Measurements from ENCODE around the gene RPL22L1.
"Not testable (repeated sequence)": the region's sequence is repeated elsewhere in the genome, so short reads cannot be mapped to it uniquely, and the experiment has no call there.

The RPL22L1 gene

DNA sequence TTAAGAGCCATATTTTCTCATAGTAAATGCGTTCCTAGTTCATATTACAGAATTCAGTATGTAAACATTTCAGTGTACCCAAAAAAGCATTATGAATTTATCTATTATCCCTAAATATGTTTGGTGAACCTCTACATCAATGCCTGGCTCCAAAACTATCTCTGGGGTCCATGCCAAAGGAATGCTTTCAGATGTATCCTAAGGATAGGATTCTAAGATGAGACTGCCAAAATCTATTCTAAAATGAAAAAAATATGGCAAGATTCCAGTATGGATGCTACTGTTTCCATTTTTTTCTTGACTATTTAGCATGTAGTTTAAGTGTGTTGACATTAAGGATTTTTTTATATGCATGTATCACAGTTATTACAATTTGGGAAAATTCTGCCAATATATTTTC, 19.6 kb upstream of the RPL22L1 start:
- Histone ChIP-seq H3K27ac (no peak overlapping the region), H3K4me3 (ENCODE audit: low read depth, low read length) (no peak overlapping the region), H3K36me3 (no peaks in the 10 kb centered on the region), H3K9me3 (ENCODE audit: severe bottlenecking) (no peaks in the 10 kb centered on the region), H3K27me3 (ENCODE audit: insufficient read depth, low read depth, severe bottlenecking) (no peaks in the 10 kb centered on the region)
- TF ChIP-seq, protein P1, sequence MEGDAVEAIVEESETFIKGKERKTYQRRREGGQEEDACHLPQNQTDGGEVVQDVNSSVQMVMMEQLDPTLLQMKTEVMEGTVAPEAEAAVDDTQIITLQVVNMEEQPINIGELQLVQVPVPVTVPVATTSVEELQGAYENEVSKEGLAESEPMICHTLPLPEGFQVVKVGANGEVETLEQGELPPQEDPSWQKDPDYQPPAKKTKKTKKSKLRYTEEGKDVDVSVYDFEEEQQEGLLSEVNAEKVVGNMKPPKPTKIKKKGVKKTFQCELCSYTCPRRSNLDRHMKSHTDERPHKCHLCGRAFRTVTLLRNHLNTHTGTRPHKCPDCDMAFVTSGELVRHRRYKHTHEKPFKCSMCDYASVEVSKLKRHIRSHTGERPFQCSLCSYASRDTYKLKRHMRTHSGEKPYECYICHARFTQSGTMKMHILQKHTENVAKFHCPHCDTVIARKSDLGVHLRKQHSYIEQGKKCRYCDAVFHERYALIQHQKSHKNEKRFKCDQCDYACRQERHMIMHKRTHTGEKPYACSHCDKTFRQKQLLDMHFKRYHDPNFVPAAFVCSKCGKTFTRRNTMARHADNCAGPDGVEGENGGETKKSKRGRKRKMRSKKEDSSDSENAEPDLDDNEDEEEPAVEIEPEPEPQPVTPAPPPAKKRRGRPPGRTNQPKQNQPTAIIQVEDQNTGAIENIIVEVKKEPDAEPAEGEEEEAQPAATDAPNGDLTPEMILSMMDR (IDR thresholded peaks at IDR 0.05; ENCODE audit: low read depth, low read length) = no peak
- no peak for DNase-seq

DNA sequence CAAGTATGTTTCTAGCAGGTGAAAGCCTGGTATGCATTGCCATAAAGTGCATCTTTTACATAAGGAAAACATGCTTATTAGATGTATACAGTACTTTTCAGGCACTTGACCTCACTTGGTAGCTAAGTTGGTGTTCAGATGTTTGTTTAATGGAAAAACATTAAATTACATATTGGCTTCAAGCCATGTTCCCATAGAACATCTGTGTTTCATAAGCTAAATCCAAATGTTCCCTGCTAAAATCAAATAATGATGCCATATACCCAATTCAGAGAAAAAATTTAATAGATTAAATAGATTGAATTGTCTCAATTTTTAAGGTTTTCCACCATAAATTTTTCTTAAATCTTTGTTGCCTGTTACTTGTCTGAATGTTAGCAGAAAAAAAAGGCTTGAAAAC, 19.1 kb upstream of the RPL22L1 start:
- Histone ChIP-seq H3K27me3 (ENCODE audit: insufficient read depth, low read depth, severe bottlenecking) (no peaks in the 10 kb centered on the region), H3K36me3 (no peaks in the 10 kb centered on the region), H3K27ac (no peak overlapping the region), H3K4me3 (ENCODE audit: low read depth, low read length) (no peak overlapping the region), H3K9me3 (ENCODE audit: severe bottlenecking) (no peaks in the 10 kb centered on the region)
- TF ChIP-seq, protein P1 (IDR thresholded peaks at IDR 0.05; ENCODE audit: low read depth, low read length) = no peak
- no peak for DNase-seq

DNA sequence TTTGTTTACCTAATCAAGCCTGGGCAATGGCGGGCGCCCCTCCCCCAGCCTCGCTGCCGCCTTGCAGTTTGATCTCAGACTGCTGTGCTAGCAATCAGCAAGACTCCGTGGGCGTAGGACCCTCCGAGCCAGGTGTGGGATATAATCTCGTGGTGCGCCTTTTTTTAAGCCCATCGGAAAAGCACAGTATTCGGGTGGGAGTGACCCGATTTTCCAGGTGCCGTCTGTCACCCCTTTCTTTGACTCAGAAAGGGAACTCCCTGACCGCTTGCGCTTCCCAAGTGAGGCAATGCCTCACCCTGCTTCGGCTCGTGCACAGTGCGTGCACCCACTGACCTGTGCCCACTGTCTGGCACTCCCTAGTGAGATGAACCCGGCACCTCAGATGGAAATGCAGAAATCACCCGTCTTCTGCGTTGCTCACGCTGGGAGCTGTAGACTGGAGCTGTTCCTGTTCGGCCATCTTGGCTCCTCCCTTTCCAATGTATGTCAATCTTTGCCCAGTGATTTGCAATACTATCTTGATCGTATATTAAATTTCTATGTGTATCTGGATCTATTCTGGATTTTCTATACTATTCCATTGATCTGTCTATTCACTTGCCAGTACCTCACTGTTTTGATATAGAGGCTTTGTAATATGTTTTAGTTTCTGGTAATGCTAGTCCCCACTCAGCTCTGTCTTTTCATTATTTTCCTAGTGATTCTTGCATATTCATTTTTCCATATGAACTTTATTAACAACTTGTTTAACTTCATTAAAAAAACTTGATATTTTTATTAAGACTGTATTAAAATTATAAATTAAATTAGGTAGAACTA, 14.3 kb upstream of the RPL22L1 start:
- H3K9me3 ChIP-seq (ENCODE audit: severe bottlenecking); H3K4me3 ChIP-seq (ENCODE audit: low read depth, low read length); H3K36me3 ChIP-seq; H3K27me3 ChIP-seq (ENCODE audit: insufficient read depth, low read depth, severe bottlenecking); H3K27ac ChIP-seq; DNase-seq: not testable (repeated sequence)

DNA sequence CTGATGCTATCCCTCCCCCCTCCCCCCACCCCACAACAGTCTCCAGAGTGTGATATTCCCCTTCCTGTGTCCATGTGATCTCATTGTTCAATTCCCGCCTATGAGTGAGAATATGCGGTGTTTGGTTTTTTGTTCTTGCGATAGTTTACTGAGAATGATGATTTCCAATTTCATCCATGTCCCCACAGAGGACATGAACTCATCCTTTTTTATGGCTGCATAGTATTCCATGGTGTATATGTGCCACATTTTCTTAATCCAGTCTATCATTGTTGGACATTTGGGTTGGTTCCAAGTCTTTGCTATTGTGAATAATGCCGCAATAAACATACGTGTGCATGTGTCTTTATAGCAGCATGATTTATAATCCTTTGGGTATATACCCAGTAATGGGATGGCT, 8.7 kb upstream of the RPL22L1 start:
- H3K27ac ChIP-seq; H3K4me3 ChIP-seq (ENCODE audit: low read depth, low read length); H3K27me3 ChIP-seq (ENCODE audit: insufficient read depth, low read depth, severe bottlenecking); DNase-seq; H3K9me3 ChIP-seq (ENCODE audit: severe bottlenecking); H3K36me3 ChIP-seq: not testable (repeated sequence)

DNA sequence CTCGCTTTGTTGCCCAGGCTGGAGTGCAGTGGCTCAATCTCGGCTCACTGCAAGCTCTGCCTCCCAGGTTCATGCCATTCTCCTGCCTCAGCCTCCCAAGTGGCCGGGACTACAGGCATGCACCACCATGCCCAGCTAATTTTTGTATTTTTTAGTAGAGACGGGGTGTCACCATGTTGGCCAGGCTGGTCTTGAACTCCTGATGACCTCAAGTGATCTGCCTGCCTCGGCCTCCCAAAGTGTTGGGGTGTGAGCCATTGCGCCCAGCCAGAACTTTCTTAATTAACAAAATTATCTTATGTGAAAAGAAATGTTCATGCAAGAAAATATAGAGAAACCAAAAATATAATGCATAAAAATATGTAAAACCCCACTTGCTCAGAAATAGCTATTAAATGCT, 7.3 kb upstream of the RPL22L1 start:
- H3K27me3 ChIP-seq (ENCODE audit: insufficient read depth, low read depth, severe bottlenecking); H3K27ac ChIP-seq; H3K36me3 ChIP-seq; H3K9me3 ChIP-seq (ENCODE audit: severe bottlenecking); H3K4me3 ChIP-seq (ENCODE audit: low read depth, low read length); DNase-seq: not testable (repeated sequence)

DNA sequence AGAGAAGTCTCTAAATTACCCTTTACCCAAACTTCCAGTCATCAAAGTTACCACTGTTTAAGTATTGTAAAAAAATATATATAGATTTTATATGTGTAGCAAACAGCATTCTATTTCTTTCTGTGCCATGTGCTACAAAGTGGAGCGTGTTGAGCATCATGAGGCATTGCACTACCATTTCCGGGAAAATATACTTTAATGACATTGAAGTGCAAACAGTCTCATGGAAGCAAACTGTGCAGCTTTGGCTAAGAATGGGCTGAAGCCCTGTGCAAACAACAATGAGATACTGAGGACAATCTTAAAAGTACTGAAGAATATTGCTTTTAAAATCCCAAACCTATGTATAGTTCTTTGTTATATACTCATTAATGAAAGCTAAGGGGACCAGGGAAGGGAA, 6.5 kb upstream of the RPL22L1 start:
- no peaks in the 10 kb centered on the region for H3K36me3 ChIP-seq
- no peaks in the 10 kb centered on the region for H3K27me3 ChIP-seq (ENCODE audit: insufficient read depth, low read depth, severe bottlenecking)
- H3K27ac ChIP-seq = no peak overlapping the region
- DNase-seq = no peak
- H3K9me3 ChIP-seq (ENCODE audit: severe bottlenecking) = no peaks in the 10 kb centered on the region
- TF ChIP-seq, protein P1 (IDR thresholded peaks at IDR 0.05; ENCODE audit: low read depth, low read length) = no peak
- H3K4me3 ChIP-seq (ENCODE audit: low read depth, low read length) = no peak overlapping the region

DNA sequence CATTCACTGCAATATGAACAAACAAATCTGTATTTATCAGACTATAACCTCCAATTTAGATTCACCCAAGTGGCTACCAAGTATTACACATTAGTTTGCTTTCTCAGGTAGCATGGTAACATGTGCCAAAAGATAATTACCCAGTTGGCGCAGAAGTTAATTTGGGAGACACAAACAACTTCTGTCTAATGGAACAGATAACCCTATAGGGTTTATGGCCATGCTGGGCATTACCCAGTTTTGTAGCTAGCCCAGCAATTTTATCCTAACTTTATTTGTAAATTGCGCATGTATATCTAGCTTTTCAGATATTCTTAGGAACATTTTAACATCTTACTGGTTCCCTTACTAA, 780 bp downstream of the RPL22L1 start:
- Histone ChIP-seq H3K4me3 (ENCODE audit: low read depth, low read length) (peak overlapping the region; percentile 82), H3K27ac (peak overlapping the region; percentile 90), H3K9me3 (ENCODE audit: severe bottlenecking) (no peaks in the 10 kb centered on the region), H3K27me3 (ENCODE audit: insufficient read depth, low read depth, severe bottlenecking) (no peaks in the 10 kb centered on the region), H3K36me3 (peaks cover 35% of the 10 kb centered on the region)
- TF ChIP-seq, protein P1 (IDR thresholded peaks at IDR 0.05; ENCODE audit: low read depth, low read length) = no peak
- no peak for DNase-seq
